ENCODE data around the gene RRP1. TPM values are rescaled to one million over a fixed set of nuclear protein-coding genes. Genes with fewer than 3 reads are reported as not detected.

Gene RRP1
- total RNA-seq, 1 experiment from 2014 or later: 53.9 TPM

- Histone ChIP-seq H3K9me2 (ENCODE audit: insufficient read depth) (no peaks in the 10 kb centered on the region), H3K27ac (ENCODE audit: low read depth, low read length) (no peak overlapping the region), H3K4me3 (replicated peaks in 1 of 2; ENCODE audit: low read depth in 1 of 2, low read length in 2 of 2) (no peak overlapping the region), H3K79me2 (ENCODE audit: insufficient read depth, low read length) (no peaks in the 10 kb centered on the region), H3K4me2 (ENCODE audit: low read length) (no peak overlapping the region), H4K20me1 (ENCODE audit: insufficient read depth) (no peaks in the 10 kb centered on the region), H3K27me3 (ENCODE audit: insufficient read depth, low read length) (no peaks in the 10 kb centered on the region), H3K36me3 (ENCODE audit: control insufficient read depth in 1 of 2, insufficient read depth in 2 of 2, low read length in 2 of 2) (no peaks in the 10 kb centered on the region), H3K9ac (ENCODE audit: low read length) (no peak overlapping the region), H3K9me3 (ENCODE audit: control insufficient read depth in 1 of 2, insufficient read depth in 1 of 2, low read depth in 1 of 2, low read length in 2 of 2) (no peaks in the 10 kb centered on the region), H3K4me1 (ENCODE audit: control insufficient read depth in 1 of 2, insufficient read depth in 2 of 2, low read length in 2 of 2) (no peaks in the 10 kb centered on the region), H2AFZ (ENCODE audit: low read depth, low read length, poor library complexity, severe bottlenecking) (no peak overlapping the region)
- POLR2A ChIA-PET: no interaction called here
- CTCF ChIA-PET: no interaction called here
- no TSS peak for BruUV-seq (replicated peaks)
- intact Hi-C loops (cut with micrococcal nuclease): no loop called here
- DNase-seq (ENCODE audit: low read depth, low spot score) (no peak), ATAC-seq (no peak)
- RAD21 ChIA-PET (ENCODE audit: low non-redundant PET in 1 of 2, low total read pairs in 2 of 2, uncharacterized antibody in 2 of 2, unreplicated experiment in 2 of 2): no interaction called here
- TF ChIP-seq ATF3 (IDR thresholded peaks at IDR 0.05) (no peak), ZFX (IDR thresholded peaks at IDR 0.05) (no peak), EZH2phosphoT487 (IDR thresholded peaks at IDR 0.05; ENCODE audit: borderline replicate concordance) (no peak), REST (IDR thresholded peaks at IDR 0.05; ENCODE audit: low read depth) (no peak), SIN3A (IDR thresholded peaks at IDR 0.05; ENCODE audit: low read depth) (no peak), CTCF (IDR thresholded peaks at IDR 0.05 in 2 of 3, conservative IDR thresholded peaks at IDR 0.05 in 1 of 3; ENCODE audit: borderline replicate concordance in 1 of 3, insufficient read depth in 1 of 3, low read depth in 2 of 3, low read length in 2 of 3) (no peak), MAX (IDR thresholded peaks at IDR 0.05) (no peak), POLR2AphosphoS5 (IDR thresholded peaks at IDR 0.05; ENCODE audit: low read depth, low read length) (no peak), EGR1 (IDR thresholded peaks at IDR 0.05; ENCODE audit: low read depth) (no peak), CEBPB (IDR thresholded peaks at IDR 0.05; ENCODE audit: low read depth) (no peak), CBX3 (IDR thresholded peaks at IDR 0.05; ENCODE audit: low read depth) (no peak), ZBTB33 (IDR thresholded peaks at IDR 0.05; ENCODE audit: extremely low read depth, insufficient replicate concordance, low read length) (no peak)
Observed at GRCh38 chr21:43849532-43850299, 60.3 kb downstream of the RRP1 start.
